ENCODE results near the gene KLHL22. TPM values are rescaled to one million over a fixed set of nuclear protein-coding genes. Genes with fewer than 3 reads are reported as not detected.

The KLHL22 gene
- 9.3 and 9.4 TPM in 2 replicates for total RNA-seq (2021; fragmentation: NEBNext Ultra II Directional; extraction: Animal tissue kit (Norgen Biotek cat#: 25700))
- polyA plus RNA-seq (2011; rRNA removed), result 14.2 and 16.2 TPM in 2 replicates
- polyA plus RNA-seq (2011; cell fraction: cytosol; rRNA removed), result 12.0 TPM
- 22.0 TPM for polyA plus RNA-seq (2011; cell fraction: nucleus; rRNA removed)
- polyA plus RNA-seq (2012, experiment 1 of 2), result 6.5 to 12.8 TPM (median 11.6 TPM) in 4 replicates
- 10.4 TPM for polyA plus RNA-seq (2012, experiment 2 of 2)
- 4.6 TPM for polyA plus RNA-seq (2013, experiment 1 of 2)
- polyA plus RNA-seq (2013, experiment 2 of 2), result 3.1 TPM
- 16.0 and 24.6 TPM in 2 replicates for polyA minus RNA-seq (2011; rRNA and poly(A)+ RNA removed)
- polyA minus RNA-seq (2011; cell fraction: cytosol; rRNA and poly(A)+ RNA removed), result 9.2 TPM
- 13.6 TPM for polyA minus RNA-seq (2011; cell fraction: nucleus; rRNA and poly(A)+ RNA removed)
- long read RNA-seq, experiment 1, partial matches to known transcripts, result 2 of 5 reads
- long read RNA-seq, experiment 1, other reads (novel, unspliced or antisense), result 0 of 5 reads
- long read RNA-seq, experiment 2, partial matches to known transcripts, result 1 of 3 reads
- long read RNA-seq, experiment 2, other reads (novel, unspliced or antisense), result 2 of 3 reads

- peak within 1 kb of the TSS; percentile 71 for H4K91ac ChIP-seq (replicated peaks; ENCODE audit: insufficient read length, low read length)
- no peak within 1 kb of the TSS for H2BK20ac ChIP-seq (ENCODE audit: low read length)
- no peak within 1 kb of the TSS for H3K14ac ChIP-seq (ENCODE audit: insufficient read length)
- peak within 1 kb of the TSS; percentile 12; the same call in 1 of the 2 replicates for H2BK15ac ChIP-seq (ENCODE audit: low read length)
- H3K27ac ChIP-seq (ENCODE audit: low read depth, low read length), result peak within 1 kb of the TSS; percentile 80; the same call in 1 of the 2 replicates
- peaks cover 0 to 2% (median 0%) of the 10 kb centered on the region in 4 experiments; a peak in 3 of 8 replicates for H3K36me3 ChIP-seq (ENCODE audit: control insufficient read depth in 2 of 4, insufficient read depth in 4 of 4, low read length in 3 of 4)
- no peak within 1 kb of the TSS for H2AK5ac ChIP-seq (ENCODE audit: low read depth, low read length)
- H4K20me1 ChIP-seq (replicated peaks in 1 of 2; ENCODE audit: control insufficient read depth in 1 of 2, insufficient read depth in 2 of 2, low read length in 2 of 2), result peaks cover 6 to 9% of the 10 kb centered on the region in 2 experiments
- peak within 1 kb of the TSS; percentile 27 for H3K4ac ChIP-seq (replicated peaks; ENCODE audit: insufficient read length, low read depth, low read length)
- peak within 1 kb of the TSS; percentile 59; the same call in 1 of the 2 replicates for H4K8ac ChIP-seq (ENCODE audit: extremely low read depth, insufficient read depth, low read length)
- H3K4me3 ChIP-seq (ENCODE audit: extremely low read depth in 1 of 4, insufficient read depth in 2 of 4, low read depth in 3 of 4, low read length in 4 of 4), result peak within 1 kb of the TSS; percentile 55 to 87 (median 82)
- H3K79me1 ChIP-seq (ENCODE audit: low read depth, low read length), result peaks cover 2% of the 10 kb centered on the region; the same call in 1 of the 2 replicates
- H3K4me2 ChIP-seq (ENCODE audit: insufficient read depth in 1 of 2, low read depth in 2 of 2, low read length in 2 of 2), result peak within 1 kb of the TSS; percentile 67 to 92
- TF ChIP-seq SUZ12 (IDR thresholded peaks at IDR 0.05; ENCODE audit: low read length) (peak; percentile 68; the same call in 1 of the 2 replicates), E2F6 (IDR thresholded peaks at IDR 0.05) (peak; percentile 68; the same call in 1 of the 2 replicates), CHD2 (IDR thresholded peaks at IDR 0.05; ENCODE audit: low read length) (no peak), KDM4A (IDR thresholded peaks at IDR 0.05; ENCODE audit: low read depth, low read length, severe bottlenecking) (peak; percentile 82), RXRA (IDR thresholded peaks at IDR 0.05; ENCODE audit: insufficient read depth, low read depth, low read length) (no peak), GABPA (IDR thresholded peaks at IDR 0.05; ENCODE audit: borderline replicate concordance, insufficient read depth, low read length) (0 out of 2 replicates have a peak, but pooled peaks have one; percentile 9)
- peak within 1 kb of the TSS; percentile 87 for H3K18ac ChIP-seq (ENCODE audit: extremely low read depth, low read length)
- no peak within 1 kb of the TSS for H2BK120ac ChIP-seq (replicated peaks; ENCODE audit: low read depth, low read length)
- H3K23me2 ChIP-seq (ENCODE audit: low read depth, low read length), result peaks cover 12% of the 10 kb centered on the region; the same call in 1 of the 2 replicates
- peak within 1 kb of the TSS; percentile 24 for H3K56ac ChIP-seq (replicated peaks; ENCODE audit: insufficient read length, low read depth, low read length)
- DNase-seq (ENCODE audit: low read depth in 1 of 2, low spot score in 2 of 2), result peak in 1 of 2 experiments; percentile 90
- H3K9ac ChIP-seq (replicated peaks in 1 of 4; ENCODE audit: extremely low read depth in 1 of 4, low read depth in 3 of 4, low read length in 3 of 4), result peak within 1 kb of the TSS; percentile 1 to 90 (median 59)
- 0 out of 4 replicates have a peak, but pooled peaks cover 0 to 3% of the 10 kb centered on the region in 2 experiments for H3K79me2 ChIP-seq (ENCODE audit: control insufficient read depth in 1 of 2, insufficient read depth in 2 of 2, low read length in 2 of 2)
- H3K4me1 ChIP-seq (replicated peaks in 1 of 4; ENCODE audit: control insufficient read depth in 3 of 4, insufficient read depth in 4 of 4, low read length in 3 of 4), result peaks cover 0 to 8% (median 4%) of the 10 kb centered on the region in 4 experiments; a peak in 3 of 7 replicates
- peak within 1 kb of the TSS; percentile 88; the same call in 1 of the 2 replicates for H2AFZ ChIP-seq (ENCODE audit: low read length)
- H3K27me3 ChIP-seq (replicated peaks in 1 of 4; ENCODE audit: control insufficient read depth in 3 of 4, extremely low read depth in 1 of 4, insufficient read depth in 3 of 4, low read length in 3 of 4), result peaks cover 0 to 12% (median 10%) of the 10 kb centered on the region in 4 experiments; a peak in 5 of 7 replicates
- peak within 1 kb of the TSS; percentile 93 for H2BK5ac ChIP-seq (ENCODE audit: low read depth, low read length)
- POLR2A ChIA-PET (ENCODE audit: partially characterized antibody), result no interaction called here
- H4K5ac ChIP-seq (ENCODE audit: insufficient read length, low read depth, low read length), result peak within 1 kb of the TSS; percentile 79
- no peak for FAIRE-seq
- no peaks in the 10 kb centered on the region for H3K9me3 ChIP-seq (ENCODE audit: insufficient read depth in 2 of 2, low read depth in 1 of 2, low read length in 1 of 2)
- H3K23ac ChIP-seq (ENCODE audit: insufficient read length), result no peak within 1 kb of the TSS
- 2% methylated on average over 42 of the region's 108 CpGs; no CpG with 5 or more reads in 1 of the 2 experiments for WGBS, 2 experiments (ENCODE audit: extremely low coverage in 1 of 2, insufficient coverage in 1 of 2, insufficient read length in 1 of 2, insufficient replicate concordance in 2 of 2, low coverage in 1 of 2, low lambda C conversion rate in 2 of 2, missing lambda C conversion rate in 1 of 2)
- peak within 1 kb of the TSS; percentile 87; the same call in 1 of the 2 replicates for H2BK12ac ChIP-seq (ENCODE audit: low read depth, low read length)
- CTCF ChIA-PET (ENCODE audit: partially characterized antibody), result interaction anchor here (0.5 to 2.8 kb wide), 7 partner anchors 10 to 174 kb away, joined by 3 to 12 read pairs (median 3); no protein-coding TSS in a partner anchor
Measured at GRCh38 chr22:20494978-20495860, at the start of gene KLHL22. Gene KLHL22 (minus strand): TSS chr22:20495795. CDS start chr22:20489211, 6,584 bp downstream.

All from H1 (cell line).